ENCODE results near the gene ZSWIM4. TPM values are rescaled to one million over a fixed set of nuclear protein-coding genes. Genes with fewer than 3 reads are reported as not detected.

The ZSWIM4 gene
- total RNA-seq, 1 experiment from 2014 or later, result 8.7 TPM

DNA sequence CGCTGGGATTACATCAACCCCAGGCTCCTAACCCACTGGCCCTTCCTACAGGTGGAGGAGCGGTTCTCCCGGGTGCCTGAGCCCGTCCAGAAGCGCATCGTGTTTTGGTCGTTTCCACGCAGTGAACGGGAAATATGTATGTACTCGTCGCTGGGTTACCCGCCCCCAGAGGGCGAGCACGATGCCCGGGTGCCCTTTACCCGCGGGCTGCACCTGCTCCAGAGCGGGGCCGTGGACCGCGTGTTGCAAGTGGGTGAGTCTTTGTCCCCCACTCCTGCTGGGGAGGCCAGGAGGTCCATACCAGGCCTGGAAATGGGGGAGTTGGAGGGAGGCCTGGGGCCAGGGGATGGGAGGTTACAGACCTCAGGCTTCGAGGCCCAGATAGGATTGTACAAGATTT is 4.4 kb downstream of the ZSWIM4 start:
- CTCF ChIA-PET, result no interaction called here
- no peak for ATAC-seq
- Histone ChIP-seq H3K4me3 (ENCODE audit: low read depth in 2 of 2, low read length in 2 of 2) (no peak overlapping the region), H3K27me3 (ENCODE audit: control insufficient read depth, insufficient read depth, low read length) (no peaks in the 10 kb centered on the region), H3K27ac (ENCODE audit: low read length) (no peak overlapping the region), H3K9me3 (ENCODE audit: control insufficient read depth, insufficient read depth, low read depth, low read length) (no peaks in the 10 kb centered on the region), H3K36me3 (ENCODE audit: control insufficient read depth, insufficient read depth, low read length) (no peaks in the 10 kb centered on the region; the same call in 1 of the 2 replicates), H3K4me1 (ENCODE audit: control insufficient read depth, insufficient read depth, low read length) (peaks cover 17% of the 10 kb centered on the region)
- in situ Hi-C loops (cut with HindIII; ENCODE audit: low pct_unique_long_range_greater_than_20kb, low sequenced_read_pairs) (no loop called here), intact Hi-C loops (cut with micrococcal nuclease; ENCODE audit: unreplicated experiment) (no loop called here)
- TF ChIP-seq, protein P1, sequence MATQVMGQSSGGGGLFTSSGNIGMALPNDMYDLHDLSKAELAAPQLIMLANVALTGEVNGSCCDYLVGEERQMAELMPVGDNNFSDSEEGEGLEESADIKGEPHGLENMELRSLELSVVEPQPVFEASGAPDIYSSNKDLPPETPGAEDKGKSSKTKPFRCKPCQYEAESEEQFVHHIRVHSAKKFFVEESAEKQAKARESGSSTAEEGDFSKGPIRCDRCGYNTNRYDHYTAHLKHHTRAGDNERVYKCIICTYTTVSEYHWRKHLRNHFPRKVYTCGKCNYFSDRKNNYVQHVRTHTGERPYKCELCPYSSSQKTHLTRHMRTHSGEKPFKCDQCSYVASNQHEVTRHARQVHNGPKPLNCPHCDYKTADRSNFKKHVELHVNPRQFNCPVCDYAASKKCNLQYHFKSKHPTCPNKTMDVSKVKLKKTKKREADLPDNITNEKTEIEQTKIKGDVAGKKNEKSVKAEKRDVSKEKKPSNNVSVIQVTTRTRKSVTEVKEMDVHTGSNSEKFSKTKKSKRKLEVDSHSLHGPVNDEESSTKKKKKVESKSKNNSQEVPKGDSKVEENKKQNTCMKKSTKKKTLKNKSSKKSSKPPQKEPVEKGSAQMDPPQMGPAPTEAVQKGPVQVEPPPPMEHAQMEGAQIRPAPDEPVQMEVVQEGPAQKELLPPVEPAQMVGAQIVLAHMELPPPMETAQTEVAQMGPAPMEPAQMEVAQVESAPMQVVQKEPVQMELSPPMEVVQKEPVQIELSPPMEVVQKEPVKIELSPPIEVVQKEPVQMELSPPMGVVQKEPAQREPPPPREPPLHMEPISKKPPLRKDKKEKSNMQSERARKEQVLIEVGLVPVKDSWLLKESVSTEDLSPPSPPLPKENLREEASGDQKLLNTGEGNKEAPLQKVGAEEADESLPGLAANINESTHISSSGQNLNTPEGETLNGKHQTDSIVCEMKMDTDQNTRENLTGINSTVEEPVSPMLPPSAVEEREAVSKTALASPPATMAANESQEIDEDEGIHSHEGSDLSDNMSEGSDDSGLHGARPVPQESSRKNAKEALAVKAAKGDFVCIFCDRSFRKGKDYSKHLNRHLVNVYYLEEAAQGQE (IDR thresholded peaks at IDR 0.05; ENCODE audit: insufficient read depth in 1 of 2, low read depth in 2 of 2, low read length in 1 of 2), result no peak
- TF ChIP-seq, protein P2, sequence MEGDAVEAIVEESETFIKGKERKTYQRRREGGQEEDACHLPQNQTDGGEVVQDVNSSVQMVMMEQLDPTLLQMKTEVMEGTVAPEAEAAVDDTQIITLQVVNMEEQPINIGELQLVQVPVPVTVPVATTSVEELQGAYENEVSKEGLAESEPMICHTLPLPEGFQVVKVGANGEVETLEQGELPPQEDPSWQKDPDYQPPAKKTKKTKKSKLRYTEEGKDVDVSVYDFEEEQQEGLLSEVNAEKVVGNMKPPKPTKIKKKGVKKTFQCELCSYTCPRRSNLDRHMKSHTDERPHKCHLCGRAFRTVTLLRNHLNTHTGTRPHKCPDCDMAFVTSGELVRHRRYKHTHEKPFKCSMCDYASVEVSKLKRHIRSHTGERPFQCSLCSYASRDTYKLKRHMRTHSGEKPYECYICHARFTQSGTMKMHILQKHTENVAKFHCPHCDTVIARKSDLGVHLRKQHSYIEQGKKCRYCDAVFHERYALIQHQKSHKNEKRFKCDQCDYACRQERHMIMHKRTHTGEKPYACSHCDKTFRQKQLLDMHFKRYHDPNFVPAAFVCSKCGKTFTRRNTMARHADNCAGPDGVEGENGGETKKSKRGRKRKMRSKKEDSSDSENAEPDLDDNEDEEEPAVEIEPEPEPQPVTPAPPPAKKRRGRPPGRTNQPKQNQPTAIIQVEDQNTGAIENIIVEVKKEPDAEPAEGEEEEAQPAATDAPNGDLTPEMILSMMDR (IDR thresholded peaks at IDR 0.05), result no peak
- TF ChIP-seq POLR2AphosphoS5 (IDR thresholded peaks at IDR 0.05; ENCODE audit: low read depth, low read length), result no peak
- no peak for TF ChIP-seq TCF7L2 (IDR thresholded peaks at IDR 0.05; ENCODE audit: low read depth, low read length)
- no peak for TF ChIP-seq SIN3A (IDR thresholded peaks at IDR 0.05; ENCODE audit: borderline replicate concordance, insufficient read depth, low read depth, low read length)
- no peak for DNase-seq (ENCODE audit: low read depth, low spot score)
- no TSS peak for BruUV-seq (replicated peaks)
- POLR2A ChIA-PET, result no interaction called here

DNA sequence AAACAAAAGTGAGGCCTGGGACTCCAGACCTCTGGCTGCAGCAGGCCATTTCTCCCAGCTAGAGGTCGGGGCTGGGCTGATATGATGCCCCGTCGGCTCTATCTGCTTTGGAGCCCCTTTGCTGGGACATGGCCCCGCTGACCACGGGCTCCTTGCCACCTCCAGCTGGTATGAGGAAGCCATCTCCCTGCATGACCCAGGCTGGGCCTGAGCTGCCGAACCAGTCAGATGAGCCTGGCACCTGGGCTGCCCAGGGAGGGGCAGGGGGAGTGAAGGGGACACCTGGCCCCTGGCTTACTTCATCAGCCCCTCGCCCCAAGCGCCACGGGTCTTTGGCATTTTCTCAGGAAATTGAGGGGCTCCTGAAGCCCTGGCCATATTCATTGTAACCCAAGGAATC is 7.8 kb downstream of the ZSWIM4 start:
- Histone ChIP-seq H3K4me3 (ENCODE audit: low read depth in 2 of 2, low read length in 2 of 2) (no peak overlapping the region), H3K4me1 (ENCODE audit: control insufficient read depth, insufficient read depth, low read length) (peaks cover under 1% of the 10 kb centered on the region; the same call in 1 of the 2 replicates), H3K27ac (ENCODE audit: low read length) (no peak overlapping the region), H3K27me3 (ENCODE audit: control insufficient read depth, insufficient read depth, low read length) (no peaks in the 10 kb centered on the region), H3K9me3 (ENCODE audit: control insufficient read depth, insufficient read depth, low read depth, low read length) (no peaks in the 10 kb centered on the region), H3K36me3 (ENCODE audit: control insufficient read depth, insufficient read depth, low read length) (no peaks in the 10 kb centered on the region)
- ChIA-PET POLR2A (interaction anchor here (0.6 kb wide), 1 partner anchor 34 kb away, joined by 3 read pairs; no protein-coding TSS in a partner anchor), CTCF (no interaction called here)
- no TSS peak for BruUV-seq (replicated peaks)
- ATAC-seq (no peak), DNase-seq (ENCODE audit: low read depth, low spot score) (no peak)
- TF ChIP-seq, protein P2 (IDR thresholded peaks at IDR 0.05), result no peak
- no peak for TF ChIP-seq SIN3A (IDR thresholded peaks at IDR 0.05; ENCODE audit: borderline replicate concordance, insufficient read depth, low read depth, low read length)
- in situ Hi-C loops (cut with HindIII; ENCODE audit: low pct_unique_long_range_greater_than_20kb, low sequenced_read_pairs) (no loop called here), intact Hi-C loops (cut with micrococcal nuclease; ENCODE audit: unreplicated experiment) (no loop called here)

All from Panc1 (cell line).